K562 (cell line): Measurements from ENCODE around the gene SLC5A2. TPM values are rescaled to one million over a fixed set of nuclear protein-coding genes. Genes with fewer than 3 reads are reported as not detected.

Experiments
- ATAC-seq: fragments of 200-7000 bp; cut with Tn5 transposase; 3 replicates; pipeline ENCODE4 v1.9.1; 2020; ENCODE audit warnings: moderate library complexity
- BruUV-seq: library from RNA; stranded (reverse); fragments of 400-500 nt; replicated peaks from 2 replicates; lab custom pipeline; 2021; lab: Mats Ljungman, UMichigan
- CTCF ChIA-PET: fragments of 300-600 bp; formaldehyde crosslinking; extraction: SDS; loops from one replicate; lab custom pipeline; 2021; ENCODE audit warnings: low intra/inter-chr PET ratio; lab: Yijun Ruan, JAX
- POLR2A ChIA-PET: fragments of 300-600, 350-650 bp; sonication (Branson Sonifier 250); formaldehyde crosslinking; extraction: SDS; loops from one replicate; lab custom pipeline; 2021; ENCODE audit warnings: antibody characterized with exemption, inconsistent platforms; lab: Yijun Ruan, JAX
- DNase-seq, 4 experiments: peaks; one replicate each; pipeline versions ENCODE4 v3.0.0 to v3.0.0-alpha.2; 2011 to 2018; ENCODE audit warnings: low spot score in 3 of 4, mixed read lengths in 3 of 4; ENCODE audit errors: extremely low read depth in 1 of 4
- FAIRE-seq: peaks from 2 replicates; lab custom pipeline; 2011; peaks lifted over from hg19 to GRCh38; lab: Jason Lieb, UNC
- H2AFZ ChIP-seq: 2 replicates; pipeline ENCODE4 v1.6.0; 2011; ENCODE audit warnings: low read depth, low read length, control low read depth, inconsistent platforms
- H3K27ac ChIP-seq: fragments of 200-600 bp; 3 replicates; pipeline ENCODE4 v1.8.0; 2011; ENCODE audit warnings: low read depth, mild to moderate bottlenecking, control low read depth, inconsistent platforms, low read length, moderate library complexity, mixed read lengths; ENCODE audit errors: extremely low read depth
- H3K27me3 ChIP-seq, 2 experiments: fragments of 300-600 bp in 1 of 2; 2 replicates in 1 of 2; 3 replicates in 1 of 2; pipeline versions ENCODE4 v1.6.0 to v1.8.0; 2011; ENCODE audit warnings: inconsistent platforms in 2 of 2, low read length in 2 of 2, mild to moderate bottlenecking in 1 of 2, mixed read lengths in 1 of 2, moderate library complexity in 1 of 2; ENCODE audit not compliant: control insufficient read depth in 2 of 2, insufficient read depth in 2 of 2
- H3K36me3 ChIP-seq: fragments of 300-600 bp; 3 replicates; pipeline ENCODE4 v1.8.0; 2011; ENCODE audit warnings: mild to moderate bottlenecking, low read length, inconsistent platforms; ENCODE audit not compliant: control insufficient read depth, insufficient read depth
- H3K4me1 ChIP-seq, 2 experiments: fragments of 200-600 bp in 1 of 2; replicated peaks in 1 of 2; 2 replicates in 1 of 2; 3 replicates in 1 of 2; pipeline versions ENCODE4 v1.5.1 to v1.8.0; 2011; ENCODE audit warnings: inconsistent platforms in 2 of 2, low read length in 2 of 2, mild to moderate bottlenecking in 1 of 2, mixed read lengths in 1 of 2, moderate library complexity in 1 of 2; ENCODE audit not compliant: control insufficient read depth in 2 of 2, insufficient read depth in 2 of 2
- H3K4me2 ChIP-seq: 2 replicates; pipeline ENCODE4 v1.6.1; 2011; ENCODE audit warnings: low read length, control low read depth, inconsistent platforms, mixed read lengths; ENCODE audit not compliant: insufficient read depth
- H3K4me3 ChIP-seq: fragments of 200-600 bp; sonication (generic), shearing (Covaris generic); 2 replicates; pipeline ENCODE4 v1.5.1; 2016; ENCODE audit warnings: control low read depth, inconsistent platforms
- H3K79me2 ChIP-seq: fragments of 200-600 bp; 3 replicates; pipeline ENCODE4 v1.8.0; 2011; ENCODE audit warnings: low read length, inconsistent platforms; ENCODE audit not compliant: control insufficient read depth, insufficient read depth
- H3K9ac ChIP-seq, 2 experiments: 2 replicates each; pipeline versions ENCODE4 v1.6.0 to v1.6.1; 2011; ENCODE audit warnings: low read depth in 2 of 2, low read length in 2 of 2, control low read depth in 1 of 2, inconsistent platforms in 1 of 2, mild to moderate bottlenecking in 1 of 2, mixed read lengths in 1 of 2; ENCODE audit not compliant: insufficient read depth in 1 of 2
- H3K9me1 ChIP-seq: one replicate; pipeline ENCODE4 v1.6.0; 2011; ENCODE audit warnings: inconsistent platforms, mild to moderate bottlenecking, low read length, moderate library complexity; ENCODE audit not compliant: control insufficient read depth, insufficient read depth
- H3K9me3 ChIP-seq: replicated peaks from 2 replicates; pipeline ENCODE4 v1.5.1; 2011; ENCODE audit warnings: low read depth, low read length, inconsistent platforms; ENCODE audit not compliant: control insufficient read depth, insufficient read depth
- H4K20me1 ChIP-seq: replicated peaks from 2 replicates; pipeline ENCODE4 v1.6.1; 2011; ENCODE audit warnings: low read length, inconsistent platforms, mixed read lengths; ENCODE audit not compliant: control insufficient read depth, insufficient read depth
- NFE2L1 ChIP-seq: fragments of 450-650 bp; IDR thresholded peaks from 2 replicates; pipeline ENCODE4 v1.6.1; 2016; ENCODE audit warnings: missing genetic modification characterization, low read depth, mild to moderate bottlenecking, missing compliant biosample characterization, moderate library complexity, borderline replicate concordance
- RBM15 ChIP-seq: fragments of 200-400 bp; formaldehyde crosslinking; IDR thresholded peaks from 2 replicates; pipeline ENCODE4 v1.6.1; 2018; ENCODE audit warnings: mild to moderate bottlenecking, low read length, moderate library complexity; ENCODE audit not compliant: insufficient read depth
- ZNF512 ChIP-seq: IDR thresholded peaks from 2 replicates; pipeline ENCODE4 v1.6.1; 2016; ENCODE audit warnings: missing genetic modification characterization, missing compliant biosample characterization
- WGBS: fragments of 100-300 bp; shearing (Covaris generic); methylation state at CpG from one replicate; pipeline ENCODE4 v1.1.6; 2016; ENCODE audit warnings: low coverage, mixed read lengths; ENCODE audit not compliant: insufficient coverage; ENCODE audit errors: missing lambda C conversion rate; 5-methylcytosine and 5-hydroxymethylcytosine counted together
- in situ Hi-C: fragments of 300-500 bp; cut with MboI; formaldehyde crosslinking; loops from 4 replicates; pipeline ENCODE4 v1.15.0; 2018; ENCODE audit warnings: inconsistent platforms, mixed read lengths
- intact Hi-C: fragments of 100-400 bp; cut with micrococcal nuclease; formaldehyde crosslinking; loops from 2 replicates; pipeline ENCODE4 v1.14.2; 2022
- polyA plus RNA-seq, 8 experiments: library from polyadenylated mRNA; depleted of rRNA in 4 of 8; stranded (reverse) in 5 of 8; unstranded in 3 of 8; fragments of >200 nt; fragmentation: Nextera tagmentation in 2 of 8; fragmentation: Illumina TruSeq in 1 of 8; extraction: Ambion mirVana in 2 of 8; extraction: Trizol in 1 of 8; gene quantifications; 2 replicates each; pipeline versions ENCODE4 v1.2.1 to v1.2.3, GENCODE V29; 2011 to 2014; ENCODE audit warnings: inconsistent platforms in 1 of 8, missing spikeins in 1 of 8
- total RNA-seq, 7 experiments: library from RNA; depleted of rRNA in 6 of 7; stranded (reverse); fragments of >200 nt in 6 of 7; fragmentation: Illumina TruSeq in 2 of 7; extraction: Trizol in 2 of 7; gene quantifications; 2 replicates each; pipeline versions ENCODE4 v1.2.1 to v1.2.3, GENCODE V29; 2011 to 2021; ENCODE audit warnings: low replicate concordance in 1 of 7
- TF ChIP-seq, protein P1 (sequence below), 2 experiments: fragments of 450-650 bp in 1 of 2; sonication (generic) in 1 of 2; formaldehyde crosslinking in 1 of 2; IDR thresholded peaks in 1 of 2; conservative IDR thresholded peaks in 1 of 2; 2 replicates each; pipeline versions ENCODE4 v1.6.1 to v1.8.1; 2016 to 2023; ENCODE audit warnings: mild to moderate bottlenecking in 2 of 2, moderate library complexity in 2 of 2, inconsistent platforms in 1 of 2, missing genetic modification reagents in 1 of 2
- TF ChIP-seq, protein P2 (sequence below): fragments of 450-650 bp; IDR thresholded peaks from 2 replicates; pipeline ENCODE4 v1.6.1; 2016; ENCODE audit warnings: mild to moderate bottlenecking, moderate library complexity

SLC5A2 gene
- total and polyA plus RNA-seq, 9 of the 15 experiments (the other 6 are each of a cell fraction or from before 2014, with no cell fraction given), result 0.07 to 2.7 (median 2.2) TPM; not detected in 6

- intact Hi-C loops, result loop anchor here (5.0 to 10.0 kb wide), 3 partner anchors 49 to 496 kb away; partner anchors contain the start of gene SETD1A
- ATAC-seq, result no peak
- Histone ChIP-seq H3K9me3 (no peaks in the 10 kb centered on the region), H3K9me1 (no peaks in the 10 kb centered on the region), H3K4me1 (peaks cover 43% of the 10 kb centered on the region in 2 experiments), H3K4me2 (no peak overlapping the region; the same call in 1 of the 2 replicates), H3K79me2 (peaks cover 21% of the 10 kb centered on the region), H3K4me3 (no peak overlapping the region), H2AFZ (peak overlapping the region; percentile 59; the same call in 1 of the 2 replicates), H4K20me1 (no peaks in the 10 kb centered on the region), H3K27ac (no peak overlapping the region), H3K9ac (no peak overlapping the region), H3K36me3 (peaks cover 11% of the 10 kb centered on the region; the same call in 1 of the 3 replicates), H3K27me3 (no peaks in the 10 kb centered on the region)
- no peak for DNase-seq
- in situ Hi-C loops, result loop anchor here (10.0 kb wide), 1 partner anchor 244 kb away; no protein-coding TSS in a partner anchor
- ChIA-PET POLR2A (interaction anchor here (0.8 to 1.9 kb wide), 7 partner anchors 9 to 301 kb away, joined by 3 to 10 read pairs (median 4); partner anchors contain the start of gene ZNF843), CTCF (no interaction called here)
- no TSS peak for BruUV-seq
- whole genome bisulfite sequencing, result 62% methylated on average over 5 of the region's 5 CpGs
- FAIRE-seq, result no peak
- TF ChIP-seq NFE2L1 (tag), result no peak
- TF ChIP-seq ZNF512, result no peak
- TF ChIP-seq, protein P1, sequence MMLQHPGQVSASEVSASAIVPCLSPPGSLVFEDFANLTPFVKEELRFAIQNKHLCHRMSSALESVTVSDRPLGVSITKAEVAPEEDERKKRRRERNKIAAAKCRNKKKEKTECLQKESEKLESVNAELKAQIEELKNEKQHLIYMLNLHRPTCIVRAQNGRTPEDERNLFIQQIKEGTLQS (IDR thresholded peaks at IDR 0.05), result no peak
- TF ChIP-seq, protein P1 (CRISPR knock-in tag; conservative IDR thresholded peaks at IDR 0.05), result no peak
- no peak for TF ChIP-seq RBM15
- TF ChIP-seq, protein P2, sequence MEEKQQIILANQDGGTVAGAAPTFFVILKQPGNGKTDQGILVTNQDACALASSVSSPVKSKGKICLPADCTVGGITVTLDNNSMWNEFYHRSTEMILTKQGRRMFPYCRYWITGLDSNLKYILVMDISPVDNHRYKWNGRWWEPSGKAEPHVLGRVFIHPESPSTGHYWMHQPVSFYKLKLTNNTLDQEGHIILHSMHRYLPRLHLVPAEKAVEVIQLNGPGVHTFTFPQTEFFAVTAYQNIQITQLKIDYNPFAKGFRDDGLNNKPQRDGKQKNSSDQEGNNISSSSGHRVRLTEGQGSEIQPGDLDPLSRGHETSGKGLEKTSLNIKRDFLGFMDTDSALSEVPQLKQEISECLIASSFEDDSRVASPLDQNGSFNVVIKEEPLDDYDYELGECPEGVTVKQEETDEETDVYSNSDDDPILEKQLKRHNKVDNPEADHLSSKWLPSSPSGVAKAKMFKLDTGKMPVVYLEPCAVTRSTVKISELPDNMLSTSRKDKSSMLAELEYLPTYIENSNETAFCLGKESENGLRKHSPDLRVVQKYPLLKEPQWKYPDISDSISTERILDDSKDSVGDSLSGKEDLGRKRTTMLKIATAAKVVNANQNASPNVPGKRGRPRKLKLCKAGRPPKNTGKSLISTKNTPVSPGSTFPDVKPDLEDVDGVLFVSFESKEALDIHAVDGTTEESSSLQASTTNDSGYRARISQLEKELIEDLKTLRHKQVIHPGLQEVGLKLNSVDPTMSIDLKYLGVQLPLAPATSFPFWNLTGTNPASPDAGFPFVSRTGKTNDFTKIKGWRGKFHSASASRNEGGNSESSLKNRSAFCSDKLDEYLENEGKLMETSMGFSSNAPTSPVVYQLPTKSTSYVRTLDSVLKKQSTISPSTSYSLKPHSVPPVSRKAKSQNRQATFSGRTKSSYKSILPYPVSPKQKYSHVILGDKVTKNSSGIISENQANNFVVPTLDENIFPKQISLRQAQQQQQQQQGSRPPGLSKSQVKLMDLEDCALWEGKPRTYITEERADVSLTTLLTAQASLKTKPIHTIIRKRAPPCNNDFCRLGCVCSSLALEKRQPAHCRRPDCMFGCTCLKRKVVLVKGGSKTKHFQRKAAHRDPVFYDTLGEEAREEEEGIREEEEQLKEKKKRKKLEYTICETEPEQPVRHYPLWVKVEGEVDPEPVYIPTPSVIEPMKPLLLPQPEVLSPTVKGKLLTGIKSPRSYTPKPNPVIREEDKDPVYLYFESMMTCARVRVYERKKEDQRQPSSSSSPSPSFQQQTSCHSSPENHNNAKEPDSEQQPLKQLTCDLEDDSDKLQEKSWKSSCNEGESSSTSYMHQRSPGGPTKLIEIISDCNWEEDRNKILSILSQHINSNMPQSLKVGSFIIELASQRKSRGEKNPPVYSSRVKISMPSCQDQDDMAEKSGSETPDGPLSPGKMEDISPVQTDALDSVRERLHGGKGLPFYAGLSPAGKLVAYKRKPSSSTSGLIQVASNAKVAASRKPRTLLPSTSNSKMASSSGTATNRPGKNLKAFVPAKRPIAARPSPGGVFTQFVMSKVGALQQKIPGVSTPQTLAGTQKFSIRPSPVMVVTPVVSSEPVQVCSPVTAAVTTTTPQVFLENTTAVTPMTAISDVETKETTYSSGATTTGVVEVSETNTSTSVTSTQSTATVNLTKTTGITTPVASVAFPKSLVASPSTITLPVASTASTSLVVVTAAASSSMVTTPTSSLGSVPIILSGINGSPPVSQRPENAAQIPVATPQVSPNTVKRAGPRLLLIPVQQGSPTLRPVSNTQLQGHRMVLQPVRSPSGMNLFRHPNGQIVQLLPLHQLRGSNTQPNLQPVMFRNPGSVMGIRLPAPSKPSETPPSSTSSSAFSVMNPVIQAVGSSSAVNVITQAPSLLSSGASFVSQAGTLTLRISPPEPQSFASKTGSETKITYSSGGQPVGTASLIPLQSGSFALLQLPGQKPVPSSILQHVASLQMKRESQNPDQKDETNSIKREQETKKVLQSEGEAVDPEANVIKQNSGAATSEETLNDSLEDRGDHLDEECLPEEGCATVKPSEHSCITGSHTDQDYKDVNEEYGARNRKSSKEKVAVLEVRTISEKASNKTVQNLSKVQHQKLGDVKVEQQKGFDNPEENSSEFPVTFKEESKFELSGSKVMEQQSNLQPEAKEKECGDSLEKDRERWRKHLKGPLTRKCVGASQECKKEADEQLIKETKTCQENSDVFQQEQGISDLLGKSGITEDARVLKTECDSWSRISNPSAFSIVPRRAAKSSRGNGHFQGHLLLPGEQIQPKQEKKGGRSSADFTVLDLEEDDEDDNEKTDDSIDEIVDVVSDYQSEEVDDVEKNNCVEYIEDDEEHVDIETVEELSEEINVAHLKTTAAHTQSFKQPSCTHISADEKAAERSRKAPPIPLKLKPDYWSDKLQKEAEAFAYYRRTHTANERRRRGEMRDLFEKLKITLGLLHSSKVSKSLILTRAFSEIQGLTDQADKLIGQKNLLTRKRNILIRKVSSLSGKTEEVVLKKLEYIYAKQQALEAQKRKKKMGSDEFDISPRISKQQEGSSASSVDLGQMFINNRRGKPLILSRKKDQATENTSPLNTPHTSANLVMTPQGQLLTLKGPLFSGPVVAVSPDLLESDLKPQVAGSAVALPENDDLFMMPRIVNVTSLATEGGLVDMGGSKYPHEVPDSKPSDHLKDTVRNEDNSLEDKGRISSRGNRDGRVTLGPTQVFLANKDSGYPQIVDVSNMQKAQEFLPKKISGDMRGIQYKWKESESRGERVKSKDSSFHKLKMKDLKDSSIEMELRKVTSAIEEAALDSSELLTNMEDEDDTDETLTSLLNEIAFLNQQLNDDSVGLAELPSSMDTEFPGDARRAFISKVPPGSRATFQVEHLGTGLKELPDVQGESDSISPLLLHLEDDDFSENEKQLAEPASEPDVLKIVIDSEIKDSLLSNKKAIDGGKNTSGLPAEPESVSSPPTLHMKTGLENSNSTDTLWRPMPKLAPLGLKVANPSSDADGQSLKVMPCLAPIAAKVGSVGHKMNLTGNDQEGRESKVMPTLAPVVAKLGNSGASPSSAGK, result no peak
Observed at GRCh38 chr16:31451201-31451600, 31.7 kb upstream of the SLC5A2 start.
